ENCODE data around the gene DTYMK. TPM values are rescaled to one million over a fixed set of nuclear protein-coding genes. Genes with fewer than 3 reads are reported as not detected.
"Not testable (repeated sequence)": the region's sequence is repeated elsewhere in the genome, so short reads cannot be mapped to it uniquely, and the experiment has no call there.

Gene DTYMK
- polyA plus RNA-seq, 1 of the 3 experiments (the other 2 are of a cell fraction), result 51.1 TPM

DNA sequence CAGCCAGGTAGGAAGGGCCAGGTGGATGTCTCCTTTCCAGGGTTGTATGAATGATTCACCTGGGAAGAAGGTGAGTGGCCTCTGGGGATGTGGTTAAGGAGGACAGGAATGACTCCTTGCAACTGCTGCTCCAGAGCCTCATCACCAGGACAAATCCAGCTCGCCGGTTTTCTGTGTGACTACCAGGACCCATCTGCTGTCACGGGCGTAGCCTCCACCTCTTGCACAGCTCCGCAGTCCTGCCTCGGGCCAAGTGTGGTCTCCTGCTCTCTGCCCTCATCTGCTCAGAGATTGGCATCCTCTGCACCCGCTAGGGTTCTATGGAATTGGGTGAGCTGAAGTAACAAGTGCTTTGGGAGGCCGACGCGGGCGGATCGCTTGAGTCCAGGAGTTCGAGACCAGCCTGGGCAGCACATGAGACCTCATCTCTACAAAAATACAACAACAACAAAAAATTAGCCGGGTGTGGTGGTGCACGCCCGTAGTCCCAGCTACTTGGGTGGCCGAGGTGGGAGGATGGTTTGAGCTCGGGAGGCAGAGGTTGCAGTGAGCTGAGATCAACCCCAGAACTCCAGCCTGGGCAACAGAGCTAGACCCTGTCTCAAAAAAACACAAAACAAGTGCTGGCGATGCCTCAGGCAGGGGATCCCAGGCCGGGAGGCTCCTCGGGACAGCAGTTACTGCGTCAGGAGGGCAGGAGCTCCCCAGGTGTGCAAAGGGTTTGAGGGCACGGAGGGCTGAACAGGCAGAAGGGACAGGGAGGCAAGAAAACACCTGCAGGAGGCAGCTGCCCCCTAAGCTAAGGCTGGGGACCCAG, 47.0 kb upstream of the DTYMK start (continued):
- no peak for TF ChIP-seq REST (IDR thresholded peaks at IDR 0.05; ENCODE audit: low read depth, low read length)

DNA sequence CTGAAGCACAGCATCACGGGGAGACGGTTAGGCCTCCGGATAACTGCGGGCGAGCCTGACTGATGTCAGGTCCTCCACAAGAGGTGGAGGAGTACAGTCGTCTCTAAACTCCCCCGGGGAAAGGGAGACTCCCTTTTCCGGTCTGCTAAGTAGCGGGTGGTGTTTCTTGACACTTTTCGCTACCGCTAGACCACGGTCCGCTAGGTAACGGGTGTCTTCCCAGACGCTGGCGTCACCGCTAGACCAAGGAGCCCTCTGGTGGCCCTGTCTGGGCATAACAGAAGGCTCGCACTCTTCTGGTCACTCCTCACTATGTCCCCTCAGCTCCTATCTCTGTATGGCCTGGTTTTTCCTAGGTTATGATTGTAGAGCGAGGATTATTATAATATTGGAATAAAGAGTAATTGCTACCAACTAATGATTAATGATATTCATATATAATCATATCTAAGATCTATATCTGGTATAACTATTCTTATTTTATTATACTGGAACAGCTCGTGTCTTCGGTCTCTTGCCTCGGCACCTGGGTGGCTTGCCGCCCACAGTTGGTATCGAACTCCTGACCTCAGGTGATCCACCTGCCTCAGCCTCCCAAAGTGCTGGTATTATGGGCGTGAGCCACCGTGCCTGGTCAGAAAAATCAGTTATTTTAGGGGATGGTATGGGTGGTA, 46.0 kb upstream of the DTYMK start:
- H3K4me1 ChIP-seq (ENCODE audit: control insufficient read depth in 1 of 2, insufficient read depth in 2 of 2, low read depth in 1 of 2, low read length in 1 of 2); H3K9me3 ChIP-seq; H3K4me2 ChIP-seq; POLR2A ChIA-PET; H3K27me3 ChIP-seq (ENCODE audit: insufficient read depth); H3K9me2 ChIP-seq; H3K9ac ChIP-seq; H3K4me3 ChIP-seq (ENCODE audit: low read depth in 2 of 2, low read length in 1 of 2); H3K27ac ChIP-seq (ENCODE audit: low read depth in 2 of 2, low read length in 1 of 2); H4K20me1 ChIP-seq (ENCODE audit: insufficient read depth); H3K36me3 ChIP-seq (replicated peaks in 1 of 2; ENCODE audit: control insufficient read depth in 1 of 2, insufficient read depth in 2 of 2, low read length in 1 of 2); H3F3A ChIP-seq (replicated peaks; ENCODE audit: insufficient read depth): not testable (repeated sequence)
- peak overlapping the region; percentile 65; the same call in 1 of the 2 replicates for H2AFZ ChIP-seq (ENCODE audit: low read depth)
- TF ChIP-seq RAD21 (IDR thresholded peaks at IDR 0.05; ENCODE audit: low read length), result peak; percentile 41; the same call in 1 of the 2 replicates
- TF ChIP-seq SMC3 (IDR thresholded peaks at IDR 0.05; ENCODE audit: low read depth, low read length), result peak; percentile 27; the same call in 1 of the 2 replicates
- TF ChIP-seq CTCF (IDR thresholded peaks at IDR 0.05), result peak; percentile 63
- CTCF ChIA-PET, result interaction anchor here (1.0 to 5.4 kb wide), 6 partner anchors 8 to 145 kb away, joined by 3 to 37 read pairs (median 7); partner anchors contain the start of gene ING5
- peaks cover 17% of the 10 kb centered on the region; the same call in 1 of the 2 replicates for H3K79me2 ChIP-seq (ENCODE audit: insufficient read depth)
- DNase-seq, result peak; percentile 32
- WGBS (ENCODE audit: low lambda C conversion rate), result 77% methylated on average over 16 of the region's 26 CpGs

- H2AFZ ChIP-seq (ENCODE audit: low read depth), result no peak overlapping the region
- 90% methylated on average over 12 of the region's 12 CpGs for WGBS (ENCODE audit: low lambda C conversion rate)
- H3K4me3 ChIP-seq (ENCODE audit: low read depth in 2 of 2, low read length in 1 of 2), result no peak overlapping the region
- no peak for DNase-seq
- H3K27ac ChIP-seq (ENCODE audit: low read depth in 2 of 2, low read length in 1 of 2), result no peak overlapping the region
- no peaks in the 10 kb centered on the region for H3K36me3 ChIP-seq (replicated peaks in 1 of 2; ENCODE audit: control insufficient read depth in 1 of 2, insufficient read depth in 2 of 2, low read length in 1 of 2)
- no peaks in the 10 kb centered on the region for H3K9me2 ChIP-seq
- peaks cover 0 to 2% of the 10 kb centered on the region in 2 experiments; a peak in 1 of 4 replicates for H3K4me1 ChIP-seq (ENCODE audit: control insufficient read depth in 1 of 2, insufficient read depth in 2 of 2, low read depth in 1 of 2, low read length in 1 of 2)
- H3K79me2 ChIP-seq (ENCODE audit: insufficient read depth), result 0 out of 2 replicates have a peak, but pooled peaks cover 1% of the 10 kb centered on the region
- no peaks in the 10 kb centered on the region for H3K27me3 ChIP-seq (ENCODE audit: insufficient read depth)
- ChIA-PET POLR2A (no interaction called here), CTCF (interaction anchor here (1.0 to 5.4 kb wide), 4 partner anchors 9 to 148 kb away, joined by 3 to 34 read pairs (median 4); partner anchors contain the start of gene ING5)
- no peak overlapping the region for H3K9ac ChIP-seq
- H4K20me1 ChIP-seq (ENCODE audit: insufficient read depth), result no peaks in the 10 kb centered on the region
- no peaks in the 10 kb centered on the region for H3F3A ChIP-seq (replicated peaks; ENCODE audit: insufficient read depth)
- H3K9me3 ChIP-seq, result no peaks in the 10 kb centered on the region
- no peak overlapping the region for H3K4me2 ChIP-seq
- TF ChIP-seq SMC3 (IDR thresholded peaks at IDR 0.05; ENCODE audit: low read depth, low read length) (no peak), IRF3 (IDR thresholded peaks at IDR 0.05; ENCODE audit: low read depth, low read length) (no peak), CTCF (IDR thresholded peaks at IDR 0.05) (no peak), USF1 (IDR thresholded peaks at IDR 0.05; ENCODE audit: borderline replicate concordance, low read depth) (no peak), GABPA (IDR thresholded peaks at IDR 0.05; ENCODE audit: low read depth) (no peak), USF2 (IDR thresholded peaks at IDR 0.05; ENCODE audit: borderline replicate concordance, low read depth, low read length) (no peak)
These were observed 44.2 kb upstream of the DTYMK start for GRCh38 chr2:241730671-241731293.
